ENCODE results near the gene GIMAP6.

Gene GIMAP6

GRCh38 chr7:150656047-150656446 lies 23.9 kb upstream of the GIMAP6 start:
- Histone ChIP-seq H3K4me2 (ENCODE audit: low read depth, low read length, poor library complexity, severe bottlenecking) (no peak overlapping the region), H3K9me2 (replicated peaks; ENCODE audit: insufficient read depth, low read length) (no peaks in the 10 kb centered on the region), H3K27me3 (ENCODE audit: low read length) (no peaks in the 10 kb centered on the region), H3F3A (ENCODE audit: insufficient read depth) (no peaks in the 10 kb centered on the region), H3K9me3 (ENCODE audit: insufficient read depth, low read length) (peaks cover 11% of the 10 kb centered on the region; the same call in 1 of the 2 replicates), H3K27ac (ENCODE audit: low read depth, low read length) (no peak overlapping the region), H3K36me3 (ENCODE audit: low read length) (no peaks in the 10 kb centered on the region), H3K79me2 (ENCODE audit: insufficient read depth, low read length) (no peaks in the 10 kb centered on the region), H3K9ac (ENCODE audit: low read length) (no peak overlapping the region), H2AFZ (ENCODE audit: low read depth, low read length, severe bottlenecking) (no peak overlapping the region), H4K20me1 (ENCODE audit: low read depth, low read length) (no peaks in the 10 kb centered on the region), H3K4me3 (ENCODE audit: insufficient read depth, low read length, poor library complexity, severe bottlenecking) (no peak overlapping the region)
- TF ChIP-seq EZH2phosphoT487 (conservative IDR thresholded peaks at IDR 0.05; ENCODE audit: low read length): no peak
- TF ChIP-seq, protein P1, sequence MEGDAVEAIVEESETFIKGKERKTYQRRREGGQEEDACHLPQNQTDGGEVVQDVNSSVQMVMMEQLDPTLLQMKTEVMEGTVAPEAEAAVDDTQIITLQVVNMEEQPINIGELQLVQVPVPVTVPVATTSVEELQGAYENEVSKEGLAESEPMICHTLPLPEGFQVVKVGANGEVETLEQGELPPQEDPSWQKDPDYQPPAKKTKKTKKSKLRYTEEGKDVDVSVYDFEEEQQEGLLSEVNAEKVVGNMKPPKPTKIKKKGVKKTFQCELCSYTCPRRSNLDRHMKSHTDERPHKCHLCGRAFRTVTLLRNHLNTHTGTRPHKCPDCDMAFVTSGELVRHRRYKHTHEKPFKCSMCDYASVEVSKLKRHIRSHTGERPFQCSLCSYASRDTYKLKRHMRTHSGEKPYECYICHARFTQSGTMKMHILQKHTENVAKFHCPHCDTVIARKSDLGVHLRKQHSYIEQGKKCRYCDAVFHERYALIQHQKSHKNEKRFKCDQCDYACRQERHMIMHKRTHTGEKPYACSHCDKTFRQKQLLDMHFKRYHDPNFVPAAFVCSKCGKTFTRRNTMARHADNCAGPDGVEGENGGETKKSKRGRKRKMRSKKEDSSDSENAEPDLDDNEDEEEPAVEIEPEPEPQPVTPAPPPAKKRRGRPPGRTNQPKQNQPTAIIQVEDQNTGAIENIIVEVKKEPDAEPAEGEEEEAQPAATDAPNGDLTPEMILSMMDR (IDR thresholded peaks at IDR 0.05; ENCODE audit: insufficient read depth, low read length, poor library complexity, severe bottlenecking): no peak

- no peak overlapping the region for H3K9ac ChIP-seq (ENCODE audit: low read length)
- H3K9me3 ChIP-seq (ENCODE audit: insufficient read depth, low read length): peaks cover 11% of the 10 kb centered on the region; the same call in 1 of the 2 replicates
- no peaks in the 10 kb centered on the region for H3K36me3 ChIP-seq (ENCODE audit: low read length)
- H3K4me2 ChIP-seq (ENCODE audit: low read depth, low read length, poor library complexity, severe bottlenecking): no peak overlapping the region
- H2AFZ ChIP-seq (ENCODE audit: low read depth, low read length, severe bottlenecking): no peak overlapping the region
- no peaks in the 10 kb centered on the region for H3K79me2 ChIP-seq (ENCODE audit: insufficient read depth, low read length)
- H3K4me3 ChIP-seq (ENCODE audit: insufficient read depth, low read length, poor library complexity, severe bottlenecking): no peak overlapping the region
- no peaks in the 10 kb centered on the region for H3F3A ChIP-seq (ENCODE audit: insufficient read depth)
- H4K20me1 ChIP-seq (ENCODE audit: low read depth, low read length): no peaks in the 10 kb centered on the region
- H3K9me2 ChIP-seq (replicated peaks; ENCODE audit: insufficient read depth, low read length): no peaks in the 10 kb centered on the region
- no peak for TF ChIP-seq EZH2phosphoT487 (conservative IDR thresholded peaks at IDR 0.05; ENCODE audit: low read length)
- TF ChIP-seq, protein P1 (IDR thresholded peaks at IDR 0.05; ENCODE audit: insufficient read depth, low read length, poor library complexity, severe bottlenecking): no peak
- no peak overlapping the region for H3K27ac ChIP-seq (ENCODE audit: low read depth, low read length)
- no peaks in the 10 kb centered on the region for H3K27me3 ChIP-seq (ENCODE audit: low read length)
Measured at GRCh38 chr7:150654692-150655091, 22.5 kb upstream of the GIMAP6 start.

GRCh38 chr7:150649080-150649385 lies 16.8 kb upstream of the GIMAP6 start:
- no peak overlapping the region for H2AFZ ChIP-seq (ENCODE audit: low read depth, low read length, severe bottlenecking)
- no peaks in the 10 kb centered on the region for H4K20me1 ChIP-seq (ENCODE audit: low read depth, low read length)
- TF ChIP-seq, protein P1 (IDR thresholded peaks at IDR 0.05; ENCODE audit: insufficient read depth, low read length, poor library complexity, severe bottlenecking): no peak
- no peak for TF ChIP-seq EZH2phosphoT487 (conservative IDR thresholded peaks at IDR 0.05; ENCODE audit: low read length)
- H3K27ac ChIP-seq (ENCODE audit: low read depth, low read length): no peak overlapping the region
- H3F3A ChIP-seq (ENCODE audit: insufficient read depth): no peaks in the 10 kb centered on the region
- no peaks in the 10 kb centered on the region for H3K36me3 ChIP-seq (ENCODE audit: low read length)
- no peaks in the 10 kb centered on the region for H3K9me2 ChIP-seq (replicated peaks; ENCODE audit: insufficient read depth, low read length)
- no peaks in the 10 kb centered on the region for H3K27me3 ChIP-seq (ENCODE audit: low read length)
- H3K4me2 ChIP-seq (ENCODE audit: low read depth, low read length, poor library complexity, severe bottlenecking): no peak overlapping the region
- H3K9ac ChIP-seq (ENCODE audit: low read length): no peak overlapping the region
- no peak overlapping the region for H3K4me3 ChIP-seq (ENCODE audit: insufficient read depth, low read length, poor library complexity, severe bottlenecking)
- no peaks in the 10 kb centered on the region for H3K79me2 ChIP-seq (ENCODE audit: insufficient read depth, low read length)
- H3K9me3 ChIP-seq (ENCODE audit: insufficient read depth, low read length): no peaks in the 10 kb centered on the region

Data from SU-DHL-6 (cell line).